ENCODE results near the gene EBI3.
"Not testable (repeated sequence)": the region's sequence is repeated elsewhere in the genome, so short reads cannot be mapped to it uniquely, and the experiment has no call there.

Gene EBI3

GRCh38 chr19:4279530-4280422, 50.5 kb downstream of the EBI3 start:
- FAIRE-seq, result no peak

GRCh38 chr19:4284176-4284958, 55.0 kb downstream of the EBI3 start:
- FAIRE-seq, result no peak

DNA sequence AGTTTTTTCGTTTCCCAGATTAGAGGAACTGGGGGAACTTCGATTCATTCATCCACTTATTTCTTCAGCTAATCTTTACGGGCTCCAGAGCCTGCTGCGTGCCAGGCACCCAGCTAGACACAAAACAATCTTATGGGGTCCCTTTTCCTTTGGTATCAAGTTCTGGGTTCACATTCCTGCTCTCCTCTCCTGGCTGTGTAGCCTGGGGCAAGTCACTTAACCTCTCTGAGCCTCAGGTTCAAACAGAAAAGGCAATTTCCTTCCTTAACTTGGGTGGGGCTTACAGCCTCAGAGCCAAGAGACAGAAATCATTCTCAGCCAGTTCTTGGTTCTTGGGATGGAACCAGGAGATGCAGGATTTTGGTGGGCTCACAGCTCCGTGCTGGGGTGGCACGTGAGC, 55.7 kb downstream of the EBI3 start:
- no peak for FAIRE-seq

DNA sequence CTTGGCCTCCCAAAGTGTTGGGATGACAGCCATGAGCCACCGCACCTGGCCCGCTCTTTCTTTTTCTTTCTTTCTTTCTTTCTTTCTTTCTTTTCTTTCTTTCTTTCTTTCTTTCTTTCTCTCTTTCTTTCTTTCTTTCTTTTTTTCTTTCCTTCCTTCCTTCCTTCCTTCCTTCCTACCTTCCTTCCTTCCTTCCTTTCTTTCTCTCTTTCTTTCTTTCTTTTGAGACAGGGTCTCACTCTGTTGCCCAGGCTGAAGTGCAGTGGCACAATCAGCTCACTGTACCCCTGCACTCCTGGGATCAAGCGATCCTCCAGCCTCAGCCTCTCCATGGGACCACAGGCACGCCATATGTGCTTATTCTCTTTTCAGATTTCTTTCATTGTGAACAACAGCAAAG, 56.8 kb downstream of the EBI3 start:
- FAIRE-seq, result not testable (repeated sequence)
